GM19240 (cell line): ENCODE measurements around the gene ZNF778.
"Not testable (repeated sequence)": the region's sequence is repeated elsewhere in the genome, so short reads cannot be mapped to it uniquely, and the experiment has no call there.

ENCODE experiments used
- DNase-seq: peaks from one replicate; pipeline ENCODE4 v3.0.0; 2011; ENCODE audit warnings: low spot score; ENCODE audit not compliant: insufficient read length

ZNF778 gene

DNA sequence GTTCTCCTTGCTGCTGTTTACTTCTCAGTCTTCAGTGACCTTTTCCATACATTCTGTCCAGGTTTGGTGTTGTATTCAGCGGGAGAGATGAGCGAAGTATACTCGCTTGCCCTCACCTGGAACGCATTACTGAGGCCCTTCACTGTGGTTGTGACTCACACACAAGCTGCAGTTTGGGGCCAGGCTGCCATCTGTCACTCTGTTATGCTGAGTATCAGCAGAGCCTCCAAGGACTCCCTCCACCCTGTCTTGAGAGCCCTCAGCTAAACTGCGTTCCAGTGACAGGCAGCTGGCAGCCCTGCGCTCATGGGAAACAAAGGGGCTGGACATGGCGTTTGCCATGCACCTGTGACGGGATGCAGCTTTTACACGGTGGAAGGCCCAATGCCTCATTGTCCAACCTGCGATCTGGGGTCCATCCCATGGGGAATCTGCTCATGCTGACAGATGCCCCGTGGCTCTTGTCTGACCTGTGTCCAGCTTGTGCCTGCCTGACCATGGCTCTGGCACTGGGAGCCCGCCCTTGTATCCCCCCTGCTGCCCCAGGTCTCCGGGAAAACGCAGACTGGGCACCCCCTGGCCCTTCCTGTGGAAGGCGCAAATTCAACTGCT lies 6.5 kb upstream of the ZNF778 start:
- DNase-seq: no peak

DNA sequence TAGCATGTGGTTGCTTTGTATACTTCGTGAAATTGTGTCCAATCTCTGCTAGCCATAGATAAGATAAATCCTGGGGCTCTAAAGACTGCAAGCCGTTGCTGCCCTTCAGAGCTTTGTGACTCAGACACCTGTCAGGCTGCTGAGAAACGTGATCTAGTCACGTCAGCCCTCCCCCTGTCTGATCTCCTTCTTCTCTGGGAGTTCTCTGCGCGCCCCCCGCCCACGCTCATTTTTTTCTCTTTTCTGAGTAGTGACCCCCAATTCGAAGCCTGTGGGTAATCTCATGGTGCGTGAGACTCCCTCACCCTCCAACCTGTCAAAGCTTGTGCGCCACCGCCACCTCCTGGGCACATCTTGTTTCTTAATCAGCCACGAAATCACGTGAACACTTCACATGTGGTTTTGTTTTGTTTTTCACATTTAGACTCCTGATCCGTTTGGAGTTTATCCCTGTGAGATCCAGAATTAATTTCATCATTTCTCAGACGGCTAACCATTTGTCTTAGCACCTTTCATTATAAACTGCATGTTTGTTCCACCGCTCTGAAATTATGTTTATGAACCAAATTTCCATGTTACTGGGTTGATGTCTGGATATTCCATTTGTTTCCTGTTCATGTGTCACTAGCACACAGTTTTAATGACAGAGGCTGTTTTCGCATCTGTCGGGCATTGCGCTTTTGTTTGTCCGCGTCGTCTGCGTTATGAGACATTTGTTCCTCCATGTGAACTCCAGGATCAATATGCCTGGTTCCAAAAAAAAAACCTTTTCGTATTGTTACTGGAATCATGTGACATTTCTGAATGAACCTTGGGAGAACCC lies 977 bp upstream of the ZNF778 start:
- peak; percentile 88 for DNase-seq

DNA sequence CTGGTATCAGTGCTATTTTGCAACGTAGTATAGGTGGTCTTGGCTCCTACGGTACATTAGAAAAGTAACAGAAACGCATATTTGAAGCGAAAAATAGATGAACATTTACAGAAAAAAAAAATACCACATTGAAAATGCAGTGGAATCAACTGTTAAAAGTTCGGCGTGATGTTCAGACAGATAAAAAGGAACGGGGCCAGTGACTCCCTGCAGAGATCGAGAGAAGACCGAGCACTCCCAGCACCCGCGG lies 440 bp upstream of the ZNF778 start:
- no peak for DNase-seq

DNA sequence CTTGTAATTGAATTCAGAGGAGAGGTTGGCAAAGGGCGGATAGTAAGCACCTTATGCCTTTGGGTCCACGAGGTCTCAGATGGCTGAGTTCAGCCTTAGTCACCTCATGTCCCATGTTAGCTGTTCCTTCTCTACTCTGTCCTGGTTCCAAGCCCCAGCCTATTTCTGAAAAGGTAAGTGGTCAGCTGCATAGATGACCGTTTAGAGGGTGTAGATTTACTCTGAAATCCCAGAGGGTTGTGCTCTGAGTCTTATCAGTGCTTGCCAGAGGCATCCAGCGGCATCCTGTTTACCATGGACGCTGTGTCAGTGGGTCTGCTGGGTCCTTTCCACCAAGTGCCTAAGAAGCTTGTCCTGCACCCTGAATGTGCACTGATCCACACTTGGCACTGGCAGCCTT lies 1.9 kb downstream of the ZNF778 start:
- DNase-seq: no peak

DNA sequence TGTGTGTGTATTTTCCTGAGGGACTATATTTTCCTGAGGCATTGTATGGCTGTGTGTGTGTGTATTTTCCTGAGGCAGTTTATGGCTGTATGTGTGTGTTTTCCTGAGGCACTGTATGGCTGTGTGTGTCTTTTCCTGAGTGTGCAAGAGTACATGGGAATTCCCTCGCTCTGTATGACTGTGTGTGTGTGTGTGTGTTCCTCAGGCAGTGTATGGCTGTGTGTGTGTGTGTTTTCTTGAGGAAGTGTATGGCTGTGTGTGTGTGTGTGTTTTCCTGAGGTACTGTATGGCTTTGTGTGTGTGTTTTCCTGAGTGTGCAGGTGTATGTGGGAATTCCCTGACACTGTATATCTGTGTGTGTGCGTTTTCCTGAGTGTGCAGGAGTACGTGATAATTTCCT lies 4.1 kb downstream of the ZNF778 start:
- DNase-seq: no peak

DNA sequence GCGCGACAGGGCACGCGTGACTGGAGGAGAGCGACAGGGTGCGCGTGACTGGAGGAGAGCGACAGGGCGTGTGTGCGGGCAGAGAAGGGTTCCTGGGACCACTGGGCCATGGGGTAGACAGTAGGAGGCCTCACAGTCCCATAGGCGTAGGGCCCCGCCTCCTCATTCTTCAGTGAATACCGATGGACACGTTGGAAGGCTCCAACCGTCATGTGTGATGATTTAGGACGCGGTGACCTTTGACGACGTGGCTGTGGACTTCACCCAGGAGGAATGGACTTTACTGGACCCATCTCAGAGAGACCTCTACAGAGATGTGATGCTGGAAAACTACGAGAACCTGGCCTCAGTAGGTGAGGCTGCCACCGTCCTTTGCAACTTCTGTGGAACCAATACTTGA lies 5.4 kb downstream of the ZNF778 start:
- no peak for DNase-seq

DNA sequence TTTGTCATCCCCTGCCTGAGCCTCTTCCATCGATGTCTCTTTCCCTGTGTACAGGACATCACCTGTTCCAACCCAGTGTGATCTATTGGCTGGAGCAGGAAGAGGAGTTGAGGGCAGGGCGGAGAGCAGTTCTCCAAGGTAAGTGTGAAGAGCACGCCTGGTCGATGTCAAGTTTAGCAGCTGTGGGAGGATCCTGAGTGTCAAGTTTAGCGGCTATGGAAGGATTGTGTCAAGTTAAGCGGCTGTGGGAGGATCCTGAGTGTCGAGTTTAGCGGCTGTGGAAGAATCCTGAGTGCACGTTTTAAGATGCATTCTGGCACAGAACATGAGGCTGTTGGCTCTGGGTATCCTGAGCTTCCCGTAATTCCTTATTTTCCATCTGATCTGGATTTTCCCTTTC lies 7.2 kb downstream of the ZNF778 start:
- no peak for DNase-seq

DNA sequence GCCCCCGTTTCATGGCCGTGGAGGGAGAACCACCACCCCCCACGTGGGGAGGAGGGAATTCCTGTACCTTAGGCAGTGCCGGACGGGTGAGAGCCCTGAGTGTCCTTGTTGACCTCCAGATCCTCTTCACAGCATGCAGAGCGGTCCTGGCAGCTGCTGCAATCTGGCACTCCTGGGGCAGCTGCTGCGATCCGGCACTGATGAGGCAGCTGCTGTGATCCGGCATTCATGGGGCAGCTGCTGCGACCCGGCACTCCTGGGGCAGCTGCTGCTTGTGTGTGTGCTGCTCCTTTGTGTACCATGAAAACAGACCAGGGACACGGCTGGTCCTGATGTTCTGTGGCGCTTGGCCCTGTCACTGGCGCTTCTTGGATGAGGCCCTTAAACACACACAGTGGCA lies 12.8 kb downstream of the ZNF778 start:
- DNase-seq: no peak

DNA sequence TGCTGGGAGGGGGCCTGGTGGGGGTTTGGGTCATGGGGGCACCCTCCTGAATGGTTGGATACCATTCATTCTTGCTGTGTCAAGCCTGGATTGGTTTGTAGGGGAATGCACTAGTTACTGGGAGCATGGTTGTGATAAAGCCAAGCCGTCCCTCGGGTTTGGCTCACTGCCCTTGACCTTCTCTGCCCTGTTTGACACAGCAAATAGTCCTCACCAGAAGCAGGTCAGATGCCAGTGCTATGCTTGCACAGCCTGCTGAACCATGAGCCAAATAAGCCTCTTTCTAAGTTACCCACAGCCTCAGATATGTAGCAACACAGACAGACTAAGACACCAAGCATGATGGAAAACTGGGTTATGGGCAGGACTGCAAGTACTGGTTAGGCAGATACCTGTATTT lies 14.6 kb downstream of the ZNF778 start:
- DNase-seq: no peak

DNA sequence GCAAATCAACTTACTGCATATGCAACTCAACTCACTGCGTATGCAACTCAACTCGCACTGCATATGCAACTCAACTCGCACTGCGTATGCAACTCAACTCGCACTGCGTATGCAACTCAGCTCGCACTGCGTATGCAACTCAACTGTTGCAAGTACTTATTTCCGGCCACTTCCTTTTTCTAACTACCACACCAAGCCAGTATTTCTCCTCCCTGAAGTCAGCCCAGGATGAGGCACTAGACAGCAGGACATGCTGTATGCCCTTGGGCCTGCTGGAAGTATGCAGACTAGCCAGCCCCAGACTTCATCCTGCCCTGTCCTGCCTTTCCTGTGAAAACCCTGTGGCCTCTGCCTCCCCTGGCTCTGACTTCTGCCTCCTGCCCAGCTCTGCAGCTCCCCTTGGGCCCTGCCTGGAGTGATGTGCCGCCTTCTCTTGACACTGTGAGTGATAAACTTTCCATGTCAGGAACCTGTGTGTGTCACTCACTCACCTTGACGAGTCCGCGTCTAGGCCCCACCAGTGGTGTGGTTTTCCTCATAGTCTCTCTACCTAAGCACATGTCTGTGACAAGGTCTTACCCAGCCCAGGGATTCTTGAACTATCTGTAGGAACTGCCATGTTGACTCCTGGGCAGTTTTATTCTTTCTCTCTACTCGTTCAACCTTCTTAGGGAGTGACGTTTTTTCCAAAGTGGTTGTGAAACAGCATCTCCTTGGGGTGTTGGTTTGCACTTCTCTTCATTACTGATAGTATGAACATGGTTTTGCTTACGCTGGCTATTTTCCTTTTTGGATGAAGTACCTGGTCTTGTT lies 16.4 kb downstream of the ZNF778 start:
- no peak for DNase-seq

DNA sequence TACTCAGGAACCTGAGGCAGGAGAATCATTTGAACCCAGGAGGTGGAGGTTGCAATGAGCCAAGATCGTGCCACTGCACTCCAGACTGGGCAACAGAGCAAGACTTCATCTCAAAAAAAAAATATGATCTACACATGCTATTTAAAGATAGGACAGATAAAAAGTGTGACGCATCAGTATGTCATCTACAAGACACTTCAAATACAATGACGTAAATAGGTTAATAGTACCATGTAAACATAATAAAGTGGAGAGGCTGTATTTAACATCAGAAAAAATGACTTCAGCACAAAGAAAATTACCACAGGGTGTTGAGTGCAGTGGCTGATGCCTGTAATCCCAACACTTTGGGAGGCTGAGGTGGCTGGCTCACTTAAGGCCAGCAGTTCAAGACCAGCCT lies 20.2 kb downstream of the ZNF778 start:
- DNase-seq: no peak

DNA sequence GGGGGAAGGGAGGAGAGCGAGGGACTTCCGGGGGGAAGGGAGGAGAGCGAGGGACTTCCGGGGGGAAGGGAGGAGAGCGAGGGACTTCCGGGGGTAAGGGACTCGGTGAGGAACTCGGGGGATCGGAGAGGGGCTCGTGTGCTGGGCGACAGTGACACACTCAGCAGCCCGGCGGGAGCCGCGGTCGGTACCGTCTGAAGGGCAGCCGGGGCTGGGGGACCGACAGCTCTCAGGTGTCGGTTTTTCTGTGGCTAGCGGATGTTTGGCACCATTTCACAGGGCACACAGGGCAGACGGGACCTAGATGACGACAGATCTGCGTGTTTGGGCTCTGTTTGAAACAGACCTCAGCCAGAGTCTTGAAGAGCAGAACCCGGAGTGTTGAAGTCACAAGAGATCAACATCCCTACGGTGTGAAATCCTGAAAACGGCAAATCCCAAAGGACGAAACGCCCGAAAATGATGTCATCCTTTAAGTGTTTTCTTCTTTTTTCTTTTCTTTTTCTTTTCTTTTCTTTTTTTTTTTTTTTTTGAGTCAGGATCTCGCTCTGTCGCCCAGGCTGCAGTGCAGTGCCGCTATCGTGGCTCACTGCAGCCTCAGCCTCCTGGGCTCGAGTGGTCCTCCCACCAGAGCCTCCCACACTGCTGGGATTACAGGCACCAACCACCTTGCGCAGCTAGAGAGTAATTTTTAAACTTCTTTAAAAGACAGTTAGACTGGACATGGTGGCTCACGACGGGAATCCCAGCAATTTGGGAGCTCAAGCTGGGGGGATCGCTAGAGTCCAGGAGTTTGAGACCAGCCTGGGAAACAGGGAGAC lies 23.9 kb downstream of the ZNF778 start:
- DNase-seq: peak; percentile 65

DNA sequence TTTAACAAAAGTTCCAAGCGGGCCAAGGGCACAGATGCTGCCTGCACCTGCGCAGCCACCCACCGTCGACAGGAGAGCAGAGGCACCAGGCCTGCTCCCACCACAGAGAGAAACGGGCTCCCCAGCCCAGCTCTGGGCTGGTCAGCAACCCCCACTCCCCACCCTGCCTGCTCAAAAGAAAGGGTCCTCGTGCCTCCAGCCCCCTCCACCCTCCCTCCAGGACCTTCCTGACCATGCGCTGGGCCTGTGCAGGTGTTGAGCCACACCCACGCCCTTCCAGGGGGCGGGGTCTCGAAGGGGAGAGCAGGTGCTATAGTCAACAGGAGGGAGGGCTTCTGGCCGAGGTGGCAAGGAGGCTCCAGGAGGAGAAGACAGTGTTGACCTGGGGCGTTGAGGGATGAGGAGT lies 25.3 kb downstream of the ZNF778 start:
- no peak for DNase-seq

DNA sequence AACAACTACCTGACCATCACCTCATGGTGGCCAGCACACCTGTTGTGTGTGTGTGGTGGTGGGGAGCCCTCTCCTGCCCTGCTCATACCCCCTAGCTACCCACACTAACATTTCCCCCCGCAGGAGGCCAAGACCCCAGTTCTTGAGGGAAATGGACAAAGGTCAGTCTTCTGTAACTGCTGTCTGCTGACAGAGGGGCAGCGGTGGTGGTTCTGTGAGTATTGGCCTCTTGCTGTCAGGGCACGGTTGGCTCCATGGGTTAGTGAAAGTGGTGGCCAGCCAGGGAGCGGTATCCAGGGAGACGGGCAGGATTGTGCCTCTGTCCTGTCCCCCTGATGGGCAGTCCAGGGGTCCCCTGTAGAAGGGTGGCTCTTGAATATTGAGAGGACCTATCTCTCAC lies 26.2 kb downstream of the ZNF778 start:
- DNase-seq: no peak

DNA sequence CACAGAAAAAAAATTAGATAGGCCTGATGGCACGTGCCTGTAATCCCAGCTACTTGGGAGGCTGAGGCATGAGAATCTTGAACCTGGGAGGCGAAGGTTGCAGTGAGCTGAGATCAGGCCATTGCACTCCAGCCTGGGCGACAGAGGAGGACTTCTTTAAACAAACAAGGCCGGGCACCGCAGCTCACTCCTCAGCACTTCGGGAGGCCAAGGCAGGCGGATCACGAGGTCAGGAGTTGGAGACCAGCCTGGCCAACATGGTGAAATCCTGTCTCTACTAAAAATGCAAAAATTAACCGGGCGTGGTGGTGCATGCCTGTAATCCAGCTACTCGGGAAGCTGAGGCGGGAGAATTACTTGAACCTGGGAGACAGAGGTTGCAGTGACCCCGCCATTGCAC lies 26.8 kb downstream of the ZNF778 start:
- not testable (repeated sequence) for DNase-seq

DNA sequence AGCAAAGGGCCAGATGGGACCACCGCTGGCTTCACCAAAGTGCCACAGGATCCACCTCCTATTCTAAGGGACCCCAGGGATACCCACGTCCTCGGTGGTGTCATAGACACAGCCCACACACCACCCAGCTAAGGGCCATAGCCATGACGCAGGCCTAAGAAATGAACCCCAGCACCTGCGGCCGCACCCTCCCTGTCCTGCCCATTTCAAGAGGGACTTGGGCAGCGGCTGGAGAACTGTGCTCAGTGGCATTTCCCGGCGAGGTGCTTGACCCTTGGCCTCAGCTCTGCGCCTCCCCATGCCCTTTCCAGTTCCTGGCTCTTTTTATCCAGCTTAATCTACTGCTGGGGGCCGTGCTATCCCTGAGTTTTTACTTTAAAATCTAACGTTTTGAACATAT lies 27.3 kb downstream of the ZNF778 start:
- DNase-seq: no peak

DNA sequence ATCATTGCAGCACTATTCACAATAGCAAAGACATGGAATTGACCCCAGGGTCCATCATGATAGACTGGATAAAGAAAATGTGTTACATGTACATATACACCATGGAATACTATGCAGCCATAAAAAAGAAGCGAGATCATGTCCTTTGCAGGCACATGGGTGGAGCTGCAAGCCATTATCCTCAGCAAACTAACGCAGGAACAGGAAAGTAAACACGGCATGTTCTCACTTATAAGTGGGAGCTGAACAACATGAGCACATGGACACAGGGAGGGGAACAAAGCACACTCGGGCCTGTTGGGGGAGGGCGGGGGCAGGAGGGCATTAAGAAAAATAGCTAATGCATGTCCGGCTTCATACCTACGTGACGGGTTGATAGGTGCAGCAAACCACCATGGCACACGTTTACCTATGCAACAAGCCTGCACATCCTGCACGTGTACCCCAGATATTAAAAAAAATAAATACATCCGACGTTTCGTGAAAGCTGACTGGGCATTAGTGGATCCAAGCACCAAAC lies 28.9 kb downstream of the ZNF778 start:
- DNase-seq: no peak

DNA sequence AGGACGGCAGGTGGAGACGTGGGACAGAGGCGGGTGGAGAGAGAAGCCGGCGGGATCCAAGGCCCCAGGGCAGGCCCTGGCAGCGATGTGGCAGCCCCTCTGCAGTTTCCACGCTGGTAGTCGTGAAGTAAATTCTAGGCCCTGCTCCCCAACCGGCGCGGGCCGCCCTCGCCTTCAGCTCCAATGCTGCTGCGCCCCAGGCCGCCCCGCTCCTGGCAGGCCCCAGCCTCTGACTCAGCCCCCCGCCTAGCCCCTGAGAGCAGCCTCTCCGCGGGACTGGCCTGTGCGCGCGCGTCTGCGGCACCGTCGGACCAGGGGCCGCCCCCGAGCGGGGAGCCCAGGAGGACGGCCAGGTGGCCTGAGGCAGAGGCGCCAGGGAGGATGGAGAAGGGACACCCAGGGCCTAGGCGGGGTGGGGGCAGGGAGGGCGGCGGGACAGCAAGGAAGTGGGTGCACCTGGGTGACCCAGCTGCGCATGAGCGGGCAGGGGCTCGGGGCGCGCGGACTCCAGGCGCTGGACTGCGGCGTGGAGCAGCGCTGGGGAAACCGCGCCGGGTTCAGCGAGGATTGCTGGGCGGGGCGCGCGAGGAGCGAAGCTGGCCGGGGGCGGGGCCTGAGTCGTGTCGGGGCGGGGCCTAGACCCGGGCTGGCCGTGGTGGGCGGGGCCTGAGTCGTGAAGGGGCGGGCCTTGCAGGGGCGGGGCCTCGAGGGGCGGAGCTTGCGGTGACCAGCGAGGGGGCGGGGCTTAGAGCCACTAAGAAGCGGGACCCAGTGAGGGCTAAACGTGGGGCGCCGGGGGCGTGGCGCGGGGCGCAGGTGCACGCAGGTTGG lies 29.6 kb downstream of the ZNF778 start:
- DNase-seq: peak; percentile 70

DNA sequence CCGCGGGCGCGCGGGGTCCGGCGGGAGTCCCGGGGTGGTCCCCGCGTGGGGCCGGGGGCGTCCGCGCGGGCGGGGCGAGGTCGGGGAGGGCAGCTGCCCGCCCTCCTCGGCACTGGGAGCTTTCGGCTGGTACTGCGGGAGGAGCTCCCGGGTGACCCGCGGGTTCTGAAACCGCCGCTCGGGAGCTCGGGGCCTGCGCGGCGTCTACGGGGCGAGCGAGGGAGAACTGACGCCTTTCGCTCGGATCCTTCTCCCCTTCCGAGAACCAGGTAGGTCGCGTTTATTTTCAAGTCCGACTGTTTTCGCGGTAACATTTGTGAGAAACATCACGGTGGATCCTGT lies 30.2 kb downstream of the ZNF778 start:
- DNase-seq: not testable (repeated sequence)

DNA sequence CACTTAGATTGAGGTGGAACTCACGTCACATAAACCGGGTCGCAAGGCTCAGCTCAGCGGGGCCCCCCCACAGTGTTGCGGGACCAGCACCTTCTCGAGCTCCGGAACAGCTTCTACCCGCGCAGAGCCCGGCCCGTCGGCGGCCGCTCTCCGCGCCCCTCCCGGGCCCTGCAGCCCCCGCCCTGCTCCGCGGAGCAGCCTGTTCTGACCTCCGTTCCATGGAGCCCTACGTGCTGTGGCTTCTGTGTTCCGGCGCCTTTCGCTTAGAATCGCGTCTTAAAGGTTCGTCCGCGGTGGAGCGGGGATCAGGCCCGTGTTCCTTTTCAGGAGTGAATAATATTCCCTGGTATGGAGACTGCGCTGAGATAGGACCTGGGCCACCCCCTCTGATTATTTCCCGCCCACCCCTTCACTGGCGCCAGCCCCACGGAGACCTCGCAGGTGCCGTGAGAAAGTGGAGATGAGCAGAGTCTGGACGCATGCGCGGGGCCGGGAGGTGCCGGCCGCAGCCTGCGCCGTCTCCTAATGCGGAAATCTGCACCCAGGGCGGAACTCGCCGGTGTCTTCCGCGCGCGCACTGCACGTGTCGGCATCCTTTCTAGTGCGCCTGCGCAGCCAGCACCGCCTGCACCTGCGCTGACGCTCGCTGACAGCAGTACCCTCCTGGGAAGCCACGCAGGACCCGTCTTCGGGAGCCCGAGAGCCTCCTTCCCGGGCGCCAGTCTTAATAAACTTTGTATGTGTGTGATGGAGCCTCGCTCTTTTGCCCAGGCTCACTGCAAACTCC lies 30.9 kb downstream of the ZNF778 start:
- DNase-seq: no peak
